GM12891 (cell line): ENCODE measurements around the gene DBX1.

Source experiments
- PAX5 ChIP-seq: IDR thresholded peaks from 2 replicates; pipeline ENCODE4 v1.6.1; 2011; ENCODE audit warnings: low read length, moderate library complexity, mild to moderate bottlenecking; ENCODE audit not compliant: insufficient read depth, severe bottlenecking
- POLR2A ChIP-seq: IDR thresholded peaks from 2 replicates; pipeline ENCODE4 v1.6.1; 2011; ENCODE audit warnings: low read depth, low read length, control low read depth
- POLR2AphosphoS5 ChIP-seq: IDR thresholded peaks from 2 replicates; pipeline ENCODE4 v1.6.1; 2011; ENCODE audit warnings: low read depth, low read length, control low read depth
- TAF1 ChIP-seq: IDR thresholded peaks from 2 replicates; pipeline ENCODE4 v1.6.1; 2011; ENCODE audit warnings: low read depth, low read length, control low read depth

DNA sequence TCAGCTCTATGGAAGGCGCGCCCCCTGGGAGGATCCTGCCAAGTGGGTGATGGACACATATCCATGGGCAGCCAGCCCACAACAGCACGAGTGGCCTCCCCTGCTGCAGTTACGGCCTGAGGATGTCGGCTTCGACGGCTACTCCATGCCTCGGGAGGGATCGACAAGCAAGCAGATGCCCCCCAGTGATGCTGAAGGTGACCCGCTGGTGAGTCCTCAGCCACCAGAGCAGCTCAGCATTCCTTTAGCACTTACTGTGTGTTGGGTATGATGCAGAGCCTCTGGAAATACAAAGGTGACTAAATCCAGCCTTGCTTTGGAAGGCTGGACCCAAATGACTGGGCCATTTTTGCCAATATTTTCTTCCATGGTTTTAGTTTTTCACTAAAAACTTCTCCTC is 45.7 kb downstream of the DBX1 start:
- TF ChIP-seq POLR2AphosphoS5 (no peak), POLR2A (no peak), TAF1 (no peak), PAX5 (no peak)
